Psoas muscle (tissue), 8 donors: ENCODE results near the gene GABBR2. TPM values are rescaled to one million over a fixed set of nuclear protein-coding genes. Genes with fewer than 3 reads are reported as not detected.

Experiments
- ATAC-seq, 4 donors: fragments of 200-7000 bp; cut with Tn5 transposase; one replicate each; pipeline ENCODE4 v1.9.1; 2020; ENCODE audit warnings: moderate library complexity in 3 of 4, mild to moderate bottlenecking in 2 of 4
- DNase-seq, 2 donors: peaks; one replicate each; pipeline ENCODE4 v3.0.0-alpha.2; 2020
- H3K27ac ChIP-seq: fragments of 200-600 bp; one replicate; pipeline ENCODE4 v1.8.0; 2022
- H3K27me3 ChIP-seq, 3 donors: fragments of 200-600 bp in 1 of 3; one replicate each; pipeline versions ENCODE4 v1.6.1 to v1.8.0; 2013 to 2022; ENCODE audit warnings: low read length in 2 of 3, mild to moderate bottlenecking in 2 of 3, moderate library complexity in 1 of 3; ENCODE audit not compliant: insufficient read depth in 3 of 3
- H3K36me3 ChIP-seq, 2 donors: fragments of 200-600 bp in 1 of 2; one replicate each; pipeline versions ENCODE4 v1.6.1 to v1.8.0; 2013 to 2022; ENCODE audit warnings: low read depth in 1 of 2, mild to moderate bottlenecking in 1 of 2, moderate library complexity in 1 of 2; ENCODE audit not compliant: insufficient read depth in 1 of 2
- H3K4me1 ChIP-seq: fragments of 200-600 bp; one replicate; pipeline ENCODE4 v1.8.0; 2022
- H3K4me3 ChIP-seq: fragments of 200-600 bp; one replicate; pipeline ENCODE4 v1.8.0; 2022; ENCODE audit warnings: mild to moderate bottlenecking
- H3K9me3 ChIP-seq: fragments of 200-600 bp; one replicate; pipeline ENCODE4 v1.8.0; 2022
- WGBS, 3 donors: extraction: QIAGEN DNeasy Blood & Tissue Kit; methylation state at CpG; one replicate each; pipeline versions ENCODE4 v1.1.6 to v1.1.7; 2013; 5-methylcytosine and 5-hydroxymethylcytosine counted together
- intact Hi-C, 2 donors: fragments of 100-400 bp; cut with DNase I; formaldehyde crosslinking; loops; one replicate each; pipeline versions ENCODE4 v1.11.0 to v1.14.2; 2022
- polyA plus RNA-seq, 3 donors: library from polyadenylated mRNA; stranded (reverse); fragments of 200-250 nt; gene quantifications; one replicate each; pipeline ENCODE4 v1.2.3, GENCODE V29; 2013
- total RNA-seq, 4 donors: library from RNA; stranded (reverse); fragmentation: NEBNext Ultra II Directional in 2 of 4; extraction: Animal tissue kit (Norgen Biotek cat#: 25700) in 2 of 4; gene quantifications; one replicate each; pipeline versions ENCODE4 v1.2.1 to v1.2.4, GENCODE V29; 2021 to 2023
- TF ChIP-seq, protein P1 (sequence below): fragments of 200-600 bp; IDR thresholded peaks from one replicate; pipeline ENCODE4 v1.8.0; 2022; ENCODE audit warnings: antibody characterized with exemption
- donor health status: healthy with polysubstance abuse.
- donor health status: DM: no; HTN: no; CAD: no; lungs with moderate emphysema.
- donor health status: Bipolar disorder and iron deficiency.
- donor health status: healthy.
- donor health status: DM: yes; HTN: yes; CAD: no.
- donor health status: DM: no; HTN: no; CAD: no.
- donor health status: DM: no; HTN: no; CAD: no.
- donor health status: DM: yes; HTN: yes; CAD: no.

The GABBR2 gene
- total and polyA plus RNA-seq, 7 donors = 0.08 to 0.66 (median 0.38) TPM

DNA sequence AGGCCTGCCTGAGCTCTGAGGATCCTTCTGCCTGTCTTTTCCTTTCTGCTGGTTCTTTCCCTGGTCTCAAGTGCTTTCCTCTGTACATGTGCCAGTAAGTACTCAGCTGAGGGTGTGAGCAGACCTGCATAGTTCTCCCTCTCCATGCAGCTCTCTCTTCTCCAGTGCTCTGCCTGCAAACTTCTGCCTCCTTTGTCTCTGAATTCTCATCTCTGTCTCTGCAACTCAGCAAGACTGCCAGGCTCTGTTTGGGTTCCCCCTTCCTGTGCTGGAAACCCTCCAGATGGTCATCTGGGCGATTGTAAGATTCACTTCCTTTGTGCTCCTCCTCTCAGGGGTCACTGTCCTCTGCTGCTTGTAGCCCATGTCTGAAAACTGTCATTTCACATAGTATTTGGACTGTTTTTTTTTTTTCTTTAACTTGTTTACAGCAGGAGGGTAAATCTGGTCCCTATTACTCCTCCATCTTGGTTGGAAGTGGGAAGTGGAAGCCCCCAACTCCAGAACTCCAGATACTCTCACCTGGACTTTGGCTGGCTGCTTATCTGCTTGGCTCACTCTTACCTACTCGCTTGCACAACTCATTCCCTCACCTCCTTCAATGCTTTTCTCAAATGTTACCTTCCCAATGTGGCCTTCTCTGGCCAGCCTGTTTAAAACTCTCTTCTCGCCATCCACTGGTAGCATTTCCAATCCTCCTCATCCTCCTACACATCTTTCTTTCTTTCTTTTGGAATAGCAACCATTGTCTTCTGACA is 278.0 kb downstream of the GABBR2 start:
- TF ChIP-seq, protein P1, sequence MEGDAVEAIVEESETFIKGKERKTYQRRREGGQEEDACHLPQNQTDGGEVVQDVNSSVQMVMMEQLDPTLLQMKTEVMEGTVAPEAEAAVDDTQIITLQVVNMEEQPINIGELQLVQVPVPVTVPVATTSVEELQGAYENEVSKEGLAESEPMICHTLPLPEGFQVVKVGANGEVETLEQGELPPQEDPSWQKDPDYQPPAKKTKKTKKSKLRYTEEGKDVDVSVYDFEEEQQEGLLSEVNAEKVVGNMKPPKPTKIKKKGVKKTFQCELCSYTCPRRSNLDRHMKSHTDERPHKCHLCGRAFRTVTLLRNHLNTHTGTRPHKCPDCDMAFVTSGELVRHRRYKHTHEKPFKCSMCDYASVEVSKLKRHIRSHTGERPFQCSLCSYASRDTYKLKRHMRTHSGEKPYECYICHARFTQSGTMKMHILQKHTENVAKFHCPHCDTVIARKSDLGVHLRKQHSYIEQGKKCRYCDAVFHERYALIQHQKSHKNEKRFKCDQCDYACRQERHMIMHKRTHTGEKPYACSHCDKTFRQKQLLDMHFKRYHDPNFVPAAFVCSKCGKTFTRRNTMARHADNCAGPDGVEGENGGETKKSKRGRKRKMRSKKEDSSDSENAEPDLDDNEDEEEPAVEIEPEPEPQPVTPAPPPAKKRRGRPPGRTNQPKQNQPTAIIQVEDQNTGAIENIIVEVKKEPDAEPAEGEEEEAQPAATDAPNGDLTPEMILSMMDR = no peak
- Histone ChIP-seq H3K27me3 (no peaks in the 10 kb centered on the region), H3K4me3 (no peak overlapping the region), H3K4me1 (no peaks in the 10 kb centered on the region), H3K9me3 (no peaks in the 10 kb centered on the region), H3K27ac (no peak overlapping the region), H3K36me3 (no peaks in the 10 kb centered on the region)
- DNase-seq (no peak), ATAC-seq (no peak)
- intact Hi-C loops = no loop called here
- WGBS, 3 donors = 60 to 66% (median 62%) methylated on average over 3 of the region's 3 CpGs

DNA sequence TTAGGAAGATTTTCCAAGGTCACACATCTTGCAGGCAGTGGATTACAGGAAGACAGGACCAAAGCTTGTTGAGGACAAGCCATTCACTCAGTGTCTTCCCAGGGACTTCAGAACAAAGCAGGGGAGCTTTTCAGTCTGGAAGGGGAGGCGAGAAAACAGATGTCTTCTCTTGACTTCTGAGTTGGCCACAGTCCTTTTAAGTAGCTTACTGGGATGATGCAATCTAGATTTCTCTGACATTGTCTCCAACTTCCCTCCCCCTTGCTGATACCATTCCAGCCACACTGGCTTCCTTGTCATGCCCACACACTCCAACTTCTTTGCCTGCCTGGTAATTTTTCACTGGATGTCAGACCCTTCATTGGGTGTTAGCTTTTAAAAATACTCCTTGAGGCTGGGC is 279.1 kb downstream of the GABBR2 start:
- Histone ChIP-seq H3K36me3 (no peaks in the 10 kb centered on the region), H3K27ac (no peak overlapping the region), H3K27me3 (no peaks in the 10 kb centered on the region), H3K4me3 (no peak overlapping the region), H3K9me3 (no peaks in the 10 kb centered on the region), H3K4me1 (no peaks in the 10 kb centered on the region)
- no peak for ATAC-seq
- 23 to 26% (median 26%) methylated on average over 1 of the region's 1 CpG for WGBS, 3 donors
- DNase-seq = no peak
- TF ChIP-seq, protein P1 = no peak
- intact Hi-C loops = no loop called here

DNA sequence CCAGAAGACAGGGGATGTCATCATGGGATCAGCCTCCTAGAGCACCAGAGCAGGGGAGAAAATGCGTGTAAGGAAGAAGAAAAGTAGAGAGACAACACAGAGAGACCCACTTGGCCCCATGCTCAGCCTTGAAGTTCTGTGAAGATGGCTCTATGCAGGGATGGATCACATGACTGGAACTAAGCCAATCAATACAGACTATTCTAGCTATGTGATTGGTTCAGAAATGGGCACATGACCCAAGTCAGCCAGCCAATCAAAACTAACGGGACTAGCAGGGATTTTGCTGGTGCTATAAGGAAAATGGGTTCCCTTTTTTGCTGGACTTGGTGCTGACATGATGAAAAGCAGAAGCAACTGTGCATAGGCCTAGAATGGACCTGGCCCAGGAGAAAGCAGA is 280.3 kb downstream of the GABBR2 start:
- 79 to 98% (median 85%) methylated on average over 2 of the region's 2 CpGs for whole genome bisulfite sequencing, 3 donors
- Histone ChIP-seq H3K4me3 (no peak overlapping the region), H3K27ac (no peak overlapping the region), H3K4me1 (no peaks in the 10 kb centered on the region), H3K9me3 (no peaks in the 10 kb centered on the region), H3K27me3 (no peaks in the 10 kb centered on the region), H3K36me3 (no peaks in the 10 kb centered on the region)
- DNase-seq (no peak), ATAC-seq (no peak)
- intact Hi-C loops = no loop called here
- TF ChIP-seq, protein P1 = no peak

DNA sequence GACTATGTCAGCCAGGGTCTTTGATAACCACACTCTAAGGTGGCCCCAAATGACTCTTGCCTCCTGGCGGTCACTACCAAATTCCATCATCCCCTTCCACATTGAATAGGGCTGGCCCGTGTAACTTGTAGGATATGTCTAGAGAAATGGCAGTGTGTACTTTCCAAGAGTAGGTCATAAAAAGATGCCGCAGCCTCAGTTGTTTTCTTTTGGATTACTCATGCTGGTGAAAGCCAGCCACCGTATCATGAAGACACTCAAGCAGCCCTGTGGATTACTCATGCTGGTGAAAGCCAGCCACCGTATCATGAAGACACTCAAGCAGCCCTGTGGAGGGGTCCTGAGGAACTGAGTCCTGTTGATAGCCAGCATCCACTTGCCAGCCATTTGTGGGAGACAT is 281.2 kb downstream of the GABBR2 start:
- DNase-seq (no peak), ATAC-seq (no peak)
- no peak overlapping the region for H3K4me3 ChIP-seq
- no peaks in the 10 kb centered on the region for H3K4me1 ChIP-seq
- intact Hi-C loops = no loop called here
- H3K27ac ChIP-seq = no peak overlapping the region
- TF ChIP-seq, protein P1 = no peak
- no peaks in the 10 kb centered on the region for H3K27me3 ChIP-seq
- no peaks in the 10 kb centered on the region for H3K36me3 ChIP-seq
- 79 to 85% (median 83%) methylated on average over 5 of the region's 5 CpGs for WGBS, 3 donors
- H3K9me3 ChIP-seq = no peaks in the 10 kb centered on the region

DNA sequence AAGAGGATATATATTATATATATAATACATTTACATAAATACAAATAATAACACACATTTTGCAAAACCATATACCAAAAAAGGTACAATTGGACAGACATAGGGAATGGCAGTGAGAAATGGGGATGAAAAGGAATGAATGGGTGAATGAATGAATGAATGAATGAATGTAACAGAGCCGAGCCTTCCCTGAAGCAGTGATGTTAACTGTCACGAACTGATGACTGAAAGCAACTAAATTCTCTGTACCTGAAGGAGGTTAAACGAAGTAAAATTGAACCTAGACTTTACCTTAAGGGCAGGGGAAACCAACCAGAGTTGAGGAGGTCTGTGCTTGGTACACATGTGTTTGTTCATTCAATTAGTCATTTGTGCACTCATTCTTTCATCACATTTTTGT is 283.7 kb downstream of the GABBR2 start:
- DNase-seq (no peak), ATAC-seq (no peak)
- WGBS, 3 donors = 66 to 77% (median 72%) methylated on average over 3 of the region's 3 CpGs
- H3K36me3 ChIP-seq = no peaks in the 10 kb centered on the region
- no peaks in the 10 kb centered on the region for H3K9me3 ChIP-seq
- H3K4me1 ChIP-seq = no peaks in the 10 kb centered on the region
- H3K27ac ChIP-seq = no peak overlapping the region
- peaks cover 0 to 3% (median 0%) of the 10 kb centered on the region in 3 donors for H3K27me3 ChIP-seq
- TF ChIP-seq, protein P1 = no peak
- H3K4me3 ChIP-seq = no peak overlapping the region
- intact Hi-C loops = no loop called here
